ENCODE results near the gene RSPO1.
"Not testable (repeated sequence)": the region's sequence is repeated elsewhere in the genome, so short reads cannot be mapped to it uniquely, and the experiment has no call there.

Gene RSPO1

DNA sequence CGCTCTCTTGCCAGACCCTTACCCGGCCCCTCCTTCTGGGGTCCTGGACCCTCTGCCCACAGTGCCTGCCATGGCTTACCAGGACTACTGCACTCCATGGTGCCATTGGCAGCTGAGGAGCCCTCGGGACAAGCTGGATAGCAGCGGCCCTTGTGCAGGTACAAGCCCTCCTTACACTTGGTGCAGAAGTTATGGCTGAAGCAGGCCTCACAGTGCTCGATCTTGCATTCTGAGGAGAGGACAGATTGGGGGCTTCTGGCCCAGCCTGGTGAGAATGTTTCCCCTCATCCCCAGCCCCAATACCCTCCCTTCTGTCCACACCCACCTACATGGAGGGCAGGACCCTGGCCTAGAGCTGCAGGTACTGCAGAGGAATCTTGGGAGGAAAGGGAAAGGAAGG, 20.6 kb downstream of the RSPO1 start:
- no peak for DNase-seq

- DNase-seq, result no peak
These were observed 22.5 kb downstream of the RSPO1 start for GRCh38 chr1:37612186-37612585.

DNA sequence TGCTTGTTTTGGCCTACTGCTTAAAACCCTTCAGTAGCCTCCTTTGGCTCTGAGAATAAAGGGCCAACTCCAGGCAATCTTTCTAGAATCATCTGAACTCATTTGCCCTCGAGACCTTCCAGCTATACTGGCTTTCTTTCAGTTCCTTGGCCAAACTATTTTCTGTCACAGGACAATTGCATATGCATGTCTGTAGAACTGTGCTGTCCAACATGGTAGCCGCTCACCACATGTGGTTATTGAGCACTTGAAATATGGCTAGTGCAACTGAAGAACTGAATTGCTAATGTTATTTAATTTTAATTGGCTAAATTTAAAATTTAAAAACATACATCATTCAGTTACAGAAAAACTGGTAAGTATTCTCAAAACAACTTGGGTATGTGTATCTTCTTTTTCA, 24.7 kb downstream of the RSPO1 start:
- no peak for DNase-seq

GRCh38 chr1:37609002-37609401, 25.7 kb downstream of the RSPO1 start:
- DNase-seq, result no peak

DNA sequence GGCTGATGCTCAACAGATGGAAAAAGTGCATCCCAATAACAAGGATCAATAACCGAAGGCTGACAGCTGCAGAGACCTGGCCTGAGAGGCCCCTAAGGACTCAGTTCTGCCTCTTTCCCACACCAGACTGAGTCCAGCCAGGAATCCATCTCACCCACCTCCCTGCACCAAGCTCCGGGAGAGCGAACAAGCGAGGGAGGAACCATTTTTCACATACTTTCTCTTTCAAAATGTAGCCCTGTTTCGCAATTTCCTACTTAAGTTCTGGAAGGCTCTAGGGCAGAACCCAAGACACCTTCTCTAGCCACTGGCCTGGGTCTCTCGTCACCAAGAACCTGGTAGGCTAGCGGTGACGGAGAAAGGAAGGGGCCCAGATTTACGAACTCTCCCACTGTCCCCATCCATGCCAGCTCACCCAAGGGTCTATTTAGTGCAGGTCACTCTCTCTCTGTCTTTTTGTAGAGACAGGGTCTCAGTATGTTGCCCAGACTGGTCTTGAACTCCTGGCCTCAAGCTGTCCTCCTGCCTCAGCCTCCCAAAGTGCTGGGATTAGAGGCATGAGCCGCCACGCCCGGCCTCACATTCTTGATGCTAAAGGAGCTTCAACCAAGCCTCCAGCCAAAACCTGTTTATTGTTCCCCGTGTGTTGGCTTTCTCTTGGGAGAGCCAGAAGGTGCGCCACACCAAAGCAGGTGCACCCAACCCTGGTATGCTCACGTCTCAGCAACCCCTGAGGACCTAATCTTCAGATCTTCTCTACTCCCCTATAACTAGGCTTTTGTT, 28.0 kb downstream of the RSPO1 start:
- DNase-seq, result no peak

DNA sequence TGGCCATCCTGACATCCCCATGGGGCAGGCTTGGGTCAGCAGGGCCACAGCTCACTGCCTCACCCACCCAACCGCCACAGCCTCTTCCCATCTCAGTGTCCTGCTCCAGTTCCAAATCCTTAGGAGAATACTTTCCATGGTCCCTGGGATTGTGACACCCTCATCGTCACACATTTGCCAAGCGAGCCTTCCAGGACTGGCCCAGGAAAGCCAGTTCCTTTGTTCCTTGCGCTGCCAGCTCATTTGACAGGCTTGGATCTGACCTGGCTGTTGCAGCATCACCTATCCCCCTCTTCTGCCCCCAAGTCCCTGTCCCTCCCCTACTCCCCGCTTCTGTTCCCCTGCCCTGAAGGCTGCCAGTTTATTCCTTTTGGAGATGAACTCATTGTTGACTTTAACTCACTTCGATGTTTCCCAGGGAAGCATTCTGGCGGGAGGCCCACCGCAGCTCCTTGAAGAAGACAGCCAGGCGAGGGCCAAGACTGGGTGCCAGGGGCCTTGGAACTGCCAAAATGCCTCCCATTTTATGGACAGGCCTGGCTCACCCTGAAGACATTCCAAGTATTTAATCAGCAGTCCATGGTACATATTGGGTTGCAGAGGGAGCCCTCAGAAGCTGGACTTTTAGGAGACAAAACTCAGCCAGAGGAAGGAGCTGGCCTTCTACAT, 28.8 kb downstream of the RSPO1 start:
- no peak for DNase-seq

DNA sequence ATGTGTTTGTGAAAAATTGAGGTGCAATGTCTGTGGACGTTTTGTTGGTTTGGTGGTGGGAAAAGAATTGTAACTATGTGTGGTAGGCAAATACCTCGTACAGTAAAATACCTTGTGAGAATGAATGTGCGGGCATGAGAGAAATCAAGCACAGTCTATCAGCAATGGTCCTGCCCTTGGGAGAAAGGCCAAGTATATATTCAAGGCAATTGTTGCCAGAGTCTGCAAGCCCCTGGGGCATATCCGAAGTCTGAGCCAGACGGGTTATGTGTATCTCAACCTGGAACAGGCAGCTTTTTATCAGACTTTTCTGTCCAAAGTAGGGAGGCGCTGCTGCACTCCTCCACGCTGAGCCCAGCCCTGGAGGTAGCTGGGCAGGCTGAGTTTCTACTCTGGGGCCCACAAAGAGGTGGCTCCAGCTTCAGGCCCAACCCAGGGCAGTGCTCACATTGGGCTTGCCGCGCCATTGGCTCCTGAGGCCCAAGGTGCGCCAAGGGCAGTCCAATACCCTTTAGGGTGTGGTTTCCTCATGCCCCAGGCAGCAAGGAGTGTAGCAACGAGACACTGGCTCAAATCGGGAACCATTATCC, 29.5 kb downstream of the RSPO1 start:
- no peak for DNase-seq

DNA sequence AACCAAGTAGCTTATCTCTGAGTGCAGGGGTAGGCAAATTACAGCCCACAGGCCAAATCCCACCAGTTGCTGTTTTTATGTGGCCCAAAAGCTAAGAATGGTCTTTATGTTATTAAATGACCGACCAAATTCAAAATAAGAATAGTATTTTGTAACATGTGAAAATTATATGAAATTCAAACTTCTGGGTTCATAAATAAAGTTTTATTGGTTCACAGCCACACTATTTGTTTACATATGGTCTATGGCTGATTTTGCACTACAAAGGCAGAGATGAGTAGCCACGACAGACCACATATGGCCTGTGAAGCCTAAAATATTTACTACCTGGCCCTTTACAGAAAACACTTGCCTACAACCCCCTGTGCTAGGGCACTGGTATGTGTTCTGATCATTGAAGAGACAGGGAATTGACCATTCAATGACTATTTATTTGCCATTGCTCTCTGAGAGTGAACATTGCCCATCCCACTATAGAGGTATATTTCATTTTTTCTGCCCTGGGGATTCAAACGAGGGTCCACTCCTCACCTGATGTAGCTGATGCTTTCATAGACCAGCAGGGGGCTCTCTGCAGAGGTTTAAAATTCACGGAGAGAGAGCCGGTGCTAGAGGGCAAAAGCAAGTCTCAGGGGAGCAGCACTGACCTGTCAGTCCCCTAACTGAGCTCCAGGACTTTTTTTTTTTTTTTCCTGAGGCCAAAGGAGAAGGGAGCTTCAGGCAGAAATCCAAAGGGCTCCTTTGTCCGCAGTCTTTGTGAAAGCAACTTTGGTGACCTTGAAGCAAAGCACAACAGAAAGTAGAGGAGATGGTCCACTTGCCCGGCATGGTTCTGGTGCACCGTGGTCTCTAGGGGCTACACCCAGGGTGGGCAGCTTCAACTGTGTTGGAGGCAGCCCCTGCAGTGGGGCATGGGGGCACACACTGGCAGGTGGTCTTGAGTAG, 31.7 kb downstream of the RSPO1 start:
- DNase-seq, result no peak

GRCh38 chr1:37601441-37601840, 33.3 kb downstream of the RSPO1 start:
- DNase-seq, result no peak

DNA sequence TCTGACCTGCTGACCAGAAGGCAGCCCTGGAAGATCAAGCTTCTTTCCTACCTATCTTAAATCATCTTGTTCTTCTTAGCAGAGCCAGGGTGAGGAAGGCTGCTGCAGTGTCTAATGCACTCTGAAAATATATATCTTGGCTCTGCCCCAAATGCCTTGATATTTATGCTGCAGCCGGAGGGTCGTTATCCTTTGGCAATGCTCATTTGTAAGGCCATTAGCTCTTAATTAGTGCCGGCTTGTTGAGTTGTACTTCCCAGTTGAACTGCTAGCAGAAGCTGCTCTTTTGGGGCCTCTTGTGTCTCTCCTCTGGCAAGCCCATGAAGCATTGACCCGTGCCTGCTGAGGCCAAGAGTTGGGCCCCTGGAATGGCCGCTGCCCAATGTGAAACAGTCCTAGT, 34.8 kb downstream of the RSPO1 start:
- DNase-seq, result no peak

DNA sequence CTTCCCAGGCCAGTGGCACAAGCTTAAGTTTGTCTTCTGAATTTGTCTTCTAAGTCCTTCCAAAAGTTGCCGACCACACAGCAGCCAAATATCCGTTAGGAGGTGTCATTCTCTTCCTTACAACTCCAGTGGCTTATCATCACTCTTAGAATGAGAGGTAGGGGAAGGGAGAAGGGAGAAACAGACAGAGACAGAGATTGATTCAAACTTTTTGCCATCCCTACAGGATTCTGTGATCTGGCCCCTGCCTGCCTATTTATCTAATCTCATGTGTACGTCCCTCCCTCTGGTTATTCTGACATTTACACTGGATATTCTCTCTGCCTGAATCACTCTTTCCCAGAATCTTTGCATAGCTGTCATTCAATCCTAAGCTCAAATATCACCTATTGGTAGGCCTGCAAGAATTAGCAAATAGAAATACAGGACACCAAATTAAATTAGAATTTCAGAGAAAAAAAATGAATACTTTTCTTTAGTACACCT, 38.5 kb downstream of the RSPO1 start:
- no peak for DNase-seq

GRCh38 chr1:37595440-37596181, 39.1 kb downstream of the RSPO1 start, which contains the start of gene GNL2:
Gene GNL2 (minus strand): TSS chr1:37595937. CDS start chr1:37595822, 115 bp downstream.
- DNase-seq, result peak; percentile 96

DNA sequence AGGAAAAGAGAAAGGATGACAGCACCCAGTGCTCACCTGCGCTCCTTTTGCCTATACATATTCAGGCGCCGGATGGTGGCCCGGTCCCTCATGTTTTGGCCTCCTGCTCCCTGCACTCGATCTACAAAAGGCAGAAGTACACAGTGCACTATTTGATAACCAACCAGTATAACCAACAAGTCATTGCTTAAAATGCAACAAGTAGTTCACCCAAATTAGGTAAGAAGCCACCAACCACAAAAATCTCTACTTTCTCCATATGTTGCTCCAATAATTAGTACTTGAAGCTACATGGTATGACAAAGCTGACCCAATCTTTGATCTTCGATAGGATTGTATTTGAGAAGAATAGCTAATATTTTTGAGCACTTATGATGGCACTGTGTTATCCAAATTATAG, 41.0 kb downstream of the RSPO1 start:
- no peak for DNase-seq

DNA sequence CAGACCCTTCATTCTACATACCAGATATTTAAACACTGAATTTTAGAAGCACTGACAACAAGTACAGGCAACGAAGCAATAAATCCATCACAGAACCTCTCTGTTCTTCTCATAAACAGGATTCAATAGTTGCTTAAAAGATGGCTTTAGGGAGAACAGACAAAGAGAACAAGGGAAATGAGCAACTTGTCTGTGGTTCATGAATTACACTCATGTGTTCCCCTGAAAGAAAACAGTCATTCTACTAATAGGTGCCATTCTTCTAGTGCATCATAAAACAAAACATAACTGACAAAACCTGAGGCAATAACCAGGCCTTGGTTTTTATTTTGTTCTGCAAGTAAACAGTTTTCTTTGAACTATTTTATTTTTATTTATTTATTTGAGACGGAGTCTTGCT, 45.8 kb downstream of the RSPO1 start:
- no peak for DNase-seq

- not testable (repeated sequence) for DNase-seq
These were observed 50.1 kb downstream of the RSPO1 start for GRCh38 chr1:37584544-37584943.

- DNase-seq, result no peak
These were observed 59.0 kb downstream of the RSPO1 start for GRCh38 chr1:37575692-37576091.

DNA sequence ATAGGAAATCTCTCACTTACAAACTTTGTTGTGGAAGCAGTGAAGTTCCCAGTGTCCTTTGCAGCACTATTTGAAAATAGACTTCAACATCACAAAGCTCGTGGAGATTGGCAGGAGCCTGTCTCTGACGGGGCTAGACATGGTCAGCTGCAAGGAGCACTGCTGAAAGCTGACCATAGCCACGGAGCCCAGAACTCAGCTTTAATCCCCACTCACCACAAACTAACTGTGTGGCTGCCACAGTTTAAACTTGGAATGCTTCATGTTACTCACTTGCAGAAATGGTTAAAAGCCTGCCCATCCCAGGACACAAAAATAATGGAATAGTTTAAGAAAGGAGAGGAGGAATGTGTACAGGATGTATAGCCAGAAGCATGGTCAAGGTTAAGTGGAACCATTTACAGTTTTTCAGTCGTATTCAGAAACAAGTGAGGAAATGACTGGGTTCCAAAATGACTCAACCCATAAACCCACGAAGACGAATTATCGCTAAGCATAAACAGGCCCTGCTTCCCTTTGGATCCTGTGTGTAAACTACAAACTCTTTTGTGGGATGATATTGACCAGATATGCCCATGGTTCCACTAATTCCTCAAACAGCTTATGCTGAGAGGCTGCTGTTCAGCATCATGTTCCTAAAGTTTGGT, 59.7 kb downstream of the RSPO1 start:
- no peak for DNase-seq

DNA sequence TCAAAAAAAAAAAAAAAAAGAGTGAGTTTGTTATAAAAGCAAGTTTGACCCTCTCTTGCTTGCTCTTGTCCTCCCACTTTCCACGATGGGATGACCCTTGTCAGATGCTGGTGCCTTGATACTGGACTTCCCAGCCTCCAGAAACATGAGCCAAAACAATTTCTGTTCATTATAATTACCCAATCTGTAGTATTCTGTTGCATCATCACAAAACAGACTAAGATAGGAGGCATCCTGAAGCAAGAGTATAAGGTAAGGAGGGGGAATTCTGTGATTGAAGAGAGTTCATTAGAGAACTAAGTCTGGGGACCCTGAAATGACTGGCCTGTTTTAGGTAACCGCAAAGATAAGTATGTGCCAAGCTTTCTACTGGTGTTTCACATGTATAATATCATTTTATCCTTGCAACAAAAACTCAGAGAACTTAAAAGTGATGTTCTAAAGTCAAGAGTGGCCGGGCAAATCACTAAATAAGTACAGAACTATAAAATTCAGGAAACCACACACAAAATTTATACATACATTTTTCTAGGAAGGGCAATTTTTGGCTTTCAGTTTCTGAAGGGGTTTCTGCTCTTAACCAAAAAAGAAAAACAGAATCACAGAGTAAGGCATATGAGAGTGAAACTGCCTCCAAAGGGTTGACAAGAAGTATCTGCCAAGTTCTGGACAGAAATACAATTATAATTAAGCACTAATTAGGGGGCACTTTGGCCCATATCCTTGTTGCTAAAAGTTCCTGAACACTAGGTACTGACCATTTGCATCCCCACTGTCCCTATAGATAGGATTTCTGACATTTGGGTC, 64.0 kb downstream of the RSPO1 start:
- no peak for DNase-seq

DNA sequence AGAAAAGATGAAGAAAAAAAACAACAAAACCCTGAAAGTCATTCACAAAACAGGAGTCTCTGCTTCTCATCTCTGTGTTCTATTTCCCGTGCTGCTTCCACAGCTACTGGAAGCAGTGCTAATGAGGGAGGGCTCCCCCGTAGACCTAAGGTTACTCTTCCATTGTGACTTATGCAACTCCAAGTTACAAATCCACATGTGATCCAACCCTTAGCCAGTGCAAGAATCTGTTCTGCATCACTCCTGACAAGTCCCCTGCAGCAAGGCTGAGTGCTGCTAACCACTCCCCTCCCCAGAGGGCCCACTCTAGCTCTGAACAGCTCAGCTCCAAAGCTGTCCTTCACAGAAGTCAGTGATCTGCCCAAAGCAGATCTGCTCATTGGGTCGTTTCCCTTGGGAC, 67.7 kb downstream of the RSPO1 start:
- DNase-seq, result no peak

GRCh38 chr1:37564892-37565291, 69.8 kb downstream of the RSPO1 start:
- no peak for DNase-seq

DNA sequence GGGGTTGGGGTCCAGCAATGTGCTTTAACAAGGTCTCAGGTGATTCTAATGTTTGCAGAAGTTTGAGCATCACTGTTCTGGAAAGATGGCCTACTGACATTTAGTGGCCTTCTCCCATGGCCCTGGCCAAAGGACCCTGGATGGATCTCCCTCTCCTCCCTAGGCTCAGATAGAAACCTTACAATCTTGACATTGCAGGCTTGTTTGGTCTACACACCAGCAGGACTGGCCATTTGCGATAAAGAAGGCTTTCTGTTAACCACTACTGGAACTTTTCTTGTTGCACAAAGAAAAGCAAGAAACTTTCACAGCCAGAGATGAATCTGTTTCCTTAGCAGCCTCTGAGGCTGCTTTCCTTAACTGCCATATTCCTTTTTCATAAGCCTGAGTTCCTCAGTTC, 71.7 kb downstream of the RSPO1 start:
- no peak for DNase-seq

Data from stimulated activated CD4-positive, alpha-beta T cell treated with anti-CD3 and anti-CD28 coated beads, Interleukin-12 subunit alpha, Interleukin-12 subunit beta, amount 100 ng/mL, for 4 hours (primary cell).